ENCODE data around the gene GDF10. TPM values are rescaled to one million over a fixed set of nuclear protein-coding genes. Genes with fewer than 3 reads are reported as not detected.

Gene GDF10
- total and polyA plus RNA-seq, 2 donors (not counting 3 experiments of a cell fraction or from before 2014, with no cell fraction given), result not detected

DNA sequence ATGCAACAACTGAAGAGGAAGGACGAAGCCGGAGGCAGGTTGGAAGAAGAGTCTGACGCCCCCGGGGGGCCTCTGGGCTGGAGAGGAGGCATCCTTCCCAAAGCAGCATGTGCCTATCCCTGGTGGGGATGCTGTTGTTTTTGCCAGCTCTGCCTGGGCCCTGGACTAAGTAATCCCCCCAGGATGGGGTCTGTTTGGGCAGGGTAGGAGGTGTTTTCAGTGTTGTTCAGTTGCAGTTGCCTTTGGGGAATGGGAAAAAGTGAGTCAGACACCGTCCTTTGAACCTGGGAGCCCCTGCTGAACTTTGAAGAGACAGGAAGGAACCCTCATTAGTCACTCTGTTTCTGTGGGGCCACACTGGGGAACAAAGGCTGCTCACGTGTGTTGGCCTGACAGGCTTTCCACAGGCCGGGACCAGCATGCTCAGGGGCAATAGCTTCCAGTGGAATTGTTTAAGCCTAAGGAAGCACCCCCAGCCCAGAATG lies 35.2 kb upstream of the GDF10 start:
- DNase-seq (ENCODE audit: low read depth, low spot score) (peak; percentile 29), FAIRE-seq (no peak)
- H3K36me3 ChIP-seq (ENCODE audit: control insufficient read depth in 2 of 2, extremely low read depth in 1 of 2, insufficient read depth in 2 of 2, low read length in 2 of 2), result no peaks in the 10 kb centered on the region

DNA sequence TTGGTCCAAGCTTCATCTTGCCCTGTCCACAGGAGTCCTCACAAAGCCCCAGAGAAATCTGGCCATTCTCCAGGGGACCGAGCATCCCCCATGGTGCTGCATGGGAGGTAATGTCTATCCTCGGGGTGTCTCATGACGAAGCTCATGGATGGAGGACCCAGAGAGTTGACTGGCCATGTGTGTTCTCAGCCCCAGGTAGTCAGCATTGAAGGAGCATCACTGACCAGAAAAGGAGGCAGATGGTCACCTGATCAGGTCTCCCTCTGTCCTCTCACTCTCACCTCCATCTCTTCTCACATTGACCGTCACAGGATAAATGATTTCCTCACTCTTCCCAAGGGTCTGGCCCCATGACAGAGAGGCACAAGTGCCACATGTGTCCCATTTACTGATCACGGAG lies 33.4 kb upstream of the GDF10 start:
- FAIRE-seq, result no peak
- no peaks in the 10 kb centered on the region for H3K27me3 ChIP-seq (ENCODE audit: control insufficient read depth in 2 of 2, insufficient read depth in 2 of 2, low read length in 2 of 2)
- no TSS peak for BruUV-seq (replicated peaks)
- no peak overlapping the region for H3K9ac ChIP-seq (replicated peaks; ENCODE audit: extremely low read depth, insufficient read depth, low read length)
- TF ChIP-seq GATA2 (IDR thresholded peaks at IDR 0.05; ENCODE audit: insufficient read depth, insufficient read length, low read depth, low read length) (no peak), JUN (IDR thresholded peaks at IDR 0.05; ENCODE audit: borderline replicate concordance, insufficient read depth, insufficient read length, low read depth) (no peak), FOS (IDR thresholded peaks at IDR 0.05; ENCODE audit: borderline replicate concordance, insufficient read depth, low read length) (no peak), MYC (IDR thresholded peaks at IDR 0.05; ENCODE audit: low read depth, low read length) (no peak), EZH2 (IDR thresholded peaks at IDR 0.05; ENCODE audit: borderline replicate concordance, low read depth, low read length, severe bottlenecking) (no peak), POLR2A (IDR thresholded peaks at IDR 0.05; ENCODE audit: low read depth, low read length) (no peak), POLR2AphosphoS5 (IDR thresholded peaks at IDR 0.05; ENCODE audit: insufficient read depth, low read depth, low read length) (no peak)
- TF ChIP-seq, protein P1, sequence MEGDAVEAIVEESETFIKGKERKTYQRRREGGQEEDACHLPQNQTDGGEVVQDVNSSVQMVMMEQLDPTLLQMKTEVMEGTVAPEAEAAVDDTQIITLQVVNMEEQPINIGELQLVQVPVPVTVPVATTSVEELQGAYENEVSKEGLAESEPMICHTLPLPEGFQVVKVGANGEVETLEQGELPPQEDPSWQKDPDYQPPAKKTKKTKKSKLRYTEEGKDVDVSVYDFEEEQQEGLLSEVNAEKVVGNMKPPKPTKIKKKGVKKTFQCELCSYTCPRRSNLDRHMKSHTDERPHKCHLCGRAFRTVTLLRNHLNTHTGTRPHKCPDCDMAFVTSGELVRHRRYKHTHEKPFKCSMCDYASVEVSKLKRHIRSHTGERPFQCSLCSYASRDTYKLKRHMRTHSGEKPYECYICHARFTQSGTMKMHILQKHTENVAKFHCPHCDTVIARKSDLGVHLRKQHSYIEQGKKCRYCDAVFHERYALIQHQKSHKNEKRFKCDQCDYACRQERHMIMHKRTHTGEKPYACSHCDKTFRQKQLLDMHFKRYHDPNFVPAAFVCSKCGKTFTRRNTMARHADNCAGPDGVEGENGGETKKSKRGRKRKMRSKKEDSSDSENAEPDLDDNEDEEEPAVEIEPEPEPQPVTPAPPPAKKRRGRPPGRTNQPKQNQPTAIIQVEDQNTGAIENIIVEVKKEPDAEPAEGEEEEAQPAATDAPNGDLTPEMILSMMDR (IDR thresholded peaks at IDR 0.05; ENCODE audit: extremely low read depth in 1 of 2, insufficient read depth in 1 of 2, low read depth in 1 of 2, low read length in 2 of 2), result no peak
- TF ChIP-seq, protein P2, sequence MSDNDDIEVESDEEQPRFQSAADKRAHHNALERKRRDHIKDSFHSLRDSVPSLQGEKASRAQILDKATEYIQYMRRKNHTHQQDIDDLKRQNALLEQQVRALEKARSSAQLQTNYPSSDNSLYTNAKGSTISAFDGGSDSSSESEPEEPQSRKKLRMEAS (IDR thresholded peaks at IDR 0.05; ENCODE audit: insufficient read depth, insufficient read length), result no peak
- no peak overlapping the region for H3K4me3 ChIP-seq (replicated peaks in 1 of 3; ENCODE audit: insufficient read depth in 1 of 3, low read depth in 1 of 3, low read length in 3 of 3)
- no peak overlapping the region for H2AFZ ChIP-seq (ENCODE audit: low read depth, low read length)
- no peaks in the 10 kb centered on the region for H3K79me2 ChIP-seq (ENCODE audit: control insufficient read depth, insufficient read depth, low read length)
- DNase-seq (ENCODE audit: low read depth, low spot score), result no peak
- dilution Hi-C loops (cut with MboI; ENCODE audit: extremely low pct_ligation_motif_present, low sequenced_read_pairs), result no loop called here
- H3K4me1 ChIP-seq (ENCODE audit: control insufficient read depth, extremely low read depth, insufficient read depth, low read length), result no peaks in the 10 kb centered on the region
- ChIA-PET CTCF (no interaction called here), POLR2A (no interaction called here)
- no peaks in the 10 kb centered on the region for H4K20me1 ChIP-seq (replicated peaks; ENCODE audit: control insufficient read depth, extremely low read depth, insufficient read depth, low read length)
- no peaks in the 10 kb centered on the region for H3K9me3 ChIP-seq (replicated peaks; ENCODE audit: control insufficient read depth, insufficient read depth, low read length)
- H3K9me1 ChIP-seq (replicated peaks; ENCODE audit: control insufficient read depth, extremely low read depth, insufficient read depth, low read length), result no peaks in the 10 kb centered on the region
- no peak overlapping the region for H3K4me2 ChIP-seq (ENCODE audit: insufficient read depth, low read length)
- H3K36me3 ChIP-seq (ENCODE audit: control insufficient read depth in 2 of 2, extremely low read depth in 1 of 2, insufficient read depth in 2 of 2, low read length in 2 of 2), result no peaks in the 10 kb centered on the region
- intact Hi-C loops (cut with micrococcal nuclease), result no loop called here
- H3K27ac ChIP-seq (ENCODE audit: insufficient read depth, low read depth, low read length), result no peak overlapping the region

More for the DNA sequence above, 35.2 kb upstream of the GDF10 start:
- no peaks in the 10 kb centered on the region for H3K9me3 ChIP-seq (replicated peaks; ENCODE audit: control insufficient read depth, insufficient read depth, low read length)
- no peak overlapping the region for H2AFZ ChIP-seq (ENCODE audit: low read depth, low read length)
- no peaks in the 10 kb centered on the region for H4K20me1 ChIP-seq (replicated peaks; ENCODE audit: control insufficient read depth, extremely low read depth, insufficient read depth, low read length)
- peak; percentile 54 for TF ChIP-seq FOS (IDR thresholded peaks at IDR 0.05; ENCODE audit: borderline replicate concordance, insufficient read depth, low read length)
- TF ChIP-seq MYC (IDR thresholded peaks at IDR 0.05; ENCODE audit: low read depth, low read length), result no peak
- no peak overlapping the region for H3K4me3 ChIP-seq (replicated peaks in 1 of 3; ENCODE audit: insufficient read depth in 1 of 3, low read depth in 1 of 3, low read length in 3 of 3)
- H3K4me1 ChIP-seq (ENCODE audit: control insufficient read depth, extremely low read depth, insufficient read depth, low read length), result no peaks in the 10 kb centered on the region
- H3K9ac ChIP-seq (replicated peaks; ENCODE audit: extremely low read depth, insufficient read depth, low read length), result no peak overlapping the region
- dilution Hi-C loops (cut with MboI; ENCODE audit: extremely low pct_ligation_motif_present, low sequenced_read_pairs), result no loop called here
- H3K9me1 ChIP-seq (replicated peaks; ENCODE audit: control insufficient read depth, extremely low read depth, insufficient read depth, low read length), result no peaks in the 10 kb centered on the region
- BruUV-seq (replicated peaks), result no TSS peak
- CTCF ChIA-PET, result no interaction called here
- H3K27me3 ChIP-seq (ENCODE audit: control insufficient read depth in 2 of 2, insufficient read depth in 2 of 2, low read length in 2 of 2), result no peaks in the 10 kb centered on the region
- intact Hi-C loops (cut with micrococcal nuclease), result no loop called here
- POLR2A ChIA-PET, result no interaction called here
- H3K4me2 ChIP-seq (ENCODE audit: insufficient read depth, low read length), result no peak overlapping the region
- no peak overlapping the region for H3K27ac ChIP-seq (ENCODE audit: insufficient read depth, low read depth, low read length)
- no peaks in the 10 kb centered on the region for H3K79me2 ChIP-seq (ENCODE audit: control insufficient read depth, insufficient read depth, low read length)
